Panc1 (cell line): ENCODE results near the gene ADRB1. TPM values are rescaled to one million over a fixed set of nuclear protein-coding genes. Genes with fewer than 3 reads are reported as not detected.

Experiments
- ATAC-seq: fragments of 200-7000 bp; cut with Tn5 transposase; 2 replicates; pipeline ENCODE4 v1.9.1; 2020; ENCODE audit warnings: mild to moderate bottlenecking, moderate library complexity
- BruUV-seq: library from RNA; stranded (reverse); fragments of 400-500 nt; replicated peaks from 2 replicates; lab custom pipeline; 2021; lab: Mats Ljungman, UMichigan
- CTCF ChIA-PET: fragments of 300-600 bp; sonication (Branson Sonifier 250); formaldehyde crosslinking; loops from one replicate; lab custom pipeline; 2022; ENCODE audit warnings: antibody characterized with exemption; lab: Charles Lee
- POLR2A ChIA-PET: fragments of 300-600 bp; sonication (Branson Sonifier 250); formaldehyde crosslinking; loops from one replicate; lab custom pipeline; 2022; ENCODE audit warnings: antibody characterized with exemption; lab: Charles Lee
- DNase-seq: peaks from one replicate; pipeline ENCODE4 v3.0.0-alpha.2; 2010; ENCODE audit warnings: low read depth, low spot score
- H3K27ac ChIP-seq: 2 replicates; pipeline ENCODE4 v1.5.1; 2011; ENCODE audit warnings: mild to moderate bottlenecking, low read length, inconsistent platforms
- H3K27me3 ChIP-seq: fragments of 200-500 bp; sonication (Bioruptor generic); 2 replicates; pipeline ENCODE4 v1.6.0; 2014; ENCODE audit warnings: low read length, inconsistent platforms; ENCODE audit not compliant: control insufficient read depth, insufficient read depth
- H3K36me3 ChIP-seq: fragments of 200-500 bp; sonication (Bioruptor generic); 2 replicates; pipeline ENCODE4 v1.5.1; 2014; ENCODE audit warnings: inconsistent platforms, mild to moderate bottlenecking, low read length, moderate library complexity; ENCODE audit not compliant: control insufficient read depth, insufficient read depth
- H3K4me1 ChIP-seq: 2 replicates; pipeline ENCODE4 v1.5.1; 2011; ENCODE audit warnings: inconsistent platforms, mild to moderate bottlenecking, low read length, moderate library complexity; ENCODE audit not compliant: control insufficient read depth, insufficient read depth
- H3K4me3 ChIP-seq, 2 experiments: 2 replicates each; pipeline ENCODE4 v1.5.1; 2011 to 2012; ENCODE audit warnings: low read depth in 2 of 2, low read length in 2 of 2, mild to moderate bottlenecking in 2 of 2, inconsistent platforms in 1 of 2, moderate library complexity in 1 of 2
- H3K9me3 ChIP-seq: fragments of 200-500 bp; sonication (Bioruptor generic); 2 replicates; pipeline ENCODE4 v1.5.1; 2014; ENCODE audit warnings: low read depth, mild to moderate bottlenecking, inconsistent platforms, low read length, moderate library complexity; ENCODE audit not compliant: control insufficient read depth, insufficient read depth
- POLR2AphosphoS5 ChIP-seq: IDR thresholded peaks from 2 replicates; pipeline ENCODE4 v1.6.1; 2012; ENCODE audit warnings: mild to moderate bottlenecking, low read depth, low read length, moderate library complexity
- SIN3A ChIP-seq: IDR thresholded peaks from 2 replicates; pipeline ENCODE4 v1.6.1; 2012; ENCODE audit warnings: low read depth, mild to moderate bottlenecking, low read length, moderate library complexity, borderline replicate concordance; ENCODE audit not compliant: insufficient read depth
- TCF7L2 ChIP-seq: IDR thresholded peaks from 2 replicates; pipeline ENCODE4 v1.6.1; 2011; ENCODE audit warnings: mild to moderate bottlenecking, low read depth, low read length, inconsistent platforms
- in situ Hi-C: cut with HindIII; loops from 2 replicates; pipeline ENCODE4 v1.10.0; 2016; ENCODE audit warnings: low sequenced_read_pairs, low pct_unique_long_range_greater_than_20kb
- intact Hi-C: fragments of 100-400 bp; cut with micrococcal nuclease; formaldehyde crosslinking; loops from one replicate; pipeline ENCODE4 v1.10.0; 2022; ENCODE audit not compliant: unreplicated experiment
- total RNA-seq: library from RNA; stranded (reverse); gene quantifications from one replicate; pipeline ENCODE4 v1.2.1, GENCODE V29; 2021; ENCODE audit not compliant: unreplicated experiment
- TF ChIP-seq, protein P1 (sequence below): fragments of 450-650 bp; IDR thresholded peaks from 2 replicates; pipeline ENCODE4 v1.5.1; 2017; ENCODE audit warnings: mild to moderate bottlenecking
- TF ChIP-seq, protein P2 (sequence below), 2 experiments: IDR thresholded peaks; 2 replicates each; pipeline ENCODE4 v1.6.1; 2011 to 2012; ENCODE audit warnings: low read depth in 2 of 2, control low read depth in 1 of 2, low read length in 1 of 2, mild to moderate bottlenecking in 1 of 2, moderate library complexity in 1 of 2; ENCODE audit not compliant: insufficient read depth in 1 of 2

Gene ADRB1
- total RNA-seq, 1 experiment from 2014 or later, result 12.9 TPM

DNA sequence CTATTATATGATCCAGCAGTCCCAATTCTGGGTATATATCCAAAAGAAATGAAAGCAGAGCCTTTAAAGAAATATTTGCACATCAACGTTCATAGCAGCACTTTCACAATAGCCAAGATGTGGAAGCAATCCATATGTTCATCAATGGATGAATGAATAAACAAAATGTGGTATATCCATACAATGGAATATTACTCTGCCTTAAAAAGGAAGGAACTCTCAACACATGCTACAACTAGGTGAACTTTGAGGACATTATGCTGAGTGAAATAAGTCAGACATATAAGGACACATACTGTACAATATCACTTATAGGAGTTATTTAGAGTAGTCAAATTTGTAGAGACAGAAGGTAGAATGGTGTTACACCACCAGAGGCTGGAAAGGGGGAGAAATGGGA lies 28.0 kb upstream of the ADRB1 start:
- no TSS peak for BruUV-seq
- Histone ChIP-seq H3K4me1 (no peaks in the 10 kb centered on the region), H3K27ac (no peak overlapping the region), H3K9me3 (no peaks in the 10 kb centered on the region), H3K36me3 (no peaks in the 10 kb centered on the region), H3K4me3 (no peak overlapping the region), H3K27me3 (no peaks in the 10 kb centered on the region)
- DNase-seq (no peak), ATAC-seq (no peak)
- TF ChIP-seq TCF7L2 (no peak), POLR2AphosphoS5 (no peak), SIN3A (no peak)
- TF ChIP-seq, protein P1, sequence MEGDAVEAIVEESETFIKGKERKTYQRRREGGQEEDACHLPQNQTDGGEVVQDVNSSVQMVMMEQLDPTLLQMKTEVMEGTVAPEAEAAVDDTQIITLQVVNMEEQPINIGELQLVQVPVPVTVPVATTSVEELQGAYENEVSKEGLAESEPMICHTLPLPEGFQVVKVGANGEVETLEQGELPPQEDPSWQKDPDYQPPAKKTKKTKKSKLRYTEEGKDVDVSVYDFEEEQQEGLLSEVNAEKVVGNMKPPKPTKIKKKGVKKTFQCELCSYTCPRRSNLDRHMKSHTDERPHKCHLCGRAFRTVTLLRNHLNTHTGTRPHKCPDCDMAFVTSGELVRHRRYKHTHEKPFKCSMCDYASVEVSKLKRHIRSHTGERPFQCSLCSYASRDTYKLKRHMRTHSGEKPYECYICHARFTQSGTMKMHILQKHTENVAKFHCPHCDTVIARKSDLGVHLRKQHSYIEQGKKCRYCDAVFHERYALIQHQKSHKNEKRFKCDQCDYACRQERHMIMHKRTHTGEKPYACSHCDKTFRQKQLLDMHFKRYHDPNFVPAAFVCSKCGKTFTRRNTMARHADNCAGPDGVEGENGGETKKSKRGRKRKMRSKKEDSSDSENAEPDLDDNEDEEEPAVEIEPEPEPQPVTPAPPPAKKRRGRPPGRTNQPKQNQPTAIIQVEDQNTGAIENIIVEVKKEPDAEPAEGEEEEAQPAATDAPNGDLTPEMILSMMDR, result no peak
- TF ChIP-seq, protein P2, sequence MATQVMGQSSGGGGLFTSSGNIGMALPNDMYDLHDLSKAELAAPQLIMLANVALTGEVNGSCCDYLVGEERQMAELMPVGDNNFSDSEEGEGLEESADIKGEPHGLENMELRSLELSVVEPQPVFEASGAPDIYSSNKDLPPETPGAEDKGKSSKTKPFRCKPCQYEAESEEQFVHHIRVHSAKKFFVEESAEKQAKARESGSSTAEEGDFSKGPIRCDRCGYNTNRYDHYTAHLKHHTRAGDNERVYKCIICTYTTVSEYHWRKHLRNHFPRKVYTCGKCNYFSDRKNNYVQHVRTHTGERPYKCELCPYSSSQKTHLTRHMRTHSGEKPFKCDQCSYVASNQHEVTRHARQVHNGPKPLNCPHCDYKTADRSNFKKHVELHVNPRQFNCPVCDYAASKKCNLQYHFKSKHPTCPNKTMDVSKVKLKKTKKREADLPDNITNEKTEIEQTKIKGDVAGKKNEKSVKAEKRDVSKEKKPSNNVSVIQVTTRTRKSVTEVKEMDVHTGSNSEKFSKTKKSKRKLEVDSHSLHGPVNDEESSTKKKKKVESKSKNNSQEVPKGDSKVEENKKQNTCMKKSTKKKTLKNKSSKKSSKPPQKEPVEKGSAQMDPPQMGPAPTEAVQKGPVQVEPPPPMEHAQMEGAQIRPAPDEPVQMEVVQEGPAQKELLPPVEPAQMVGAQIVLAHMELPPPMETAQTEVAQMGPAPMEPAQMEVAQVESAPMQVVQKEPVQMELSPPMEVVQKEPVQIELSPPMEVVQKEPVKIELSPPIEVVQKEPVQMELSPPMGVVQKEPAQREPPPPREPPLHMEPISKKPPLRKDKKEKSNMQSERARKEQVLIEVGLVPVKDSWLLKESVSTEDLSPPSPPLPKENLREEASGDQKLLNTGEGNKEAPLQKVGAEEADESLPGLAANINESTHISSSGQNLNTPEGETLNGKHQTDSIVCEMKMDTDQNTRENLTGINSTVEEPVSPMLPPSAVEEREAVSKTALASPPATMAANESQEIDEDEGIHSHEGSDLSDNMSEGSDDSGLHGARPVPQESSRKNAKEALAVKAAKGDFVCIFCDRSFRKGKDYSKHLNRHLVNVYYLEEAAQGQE (IDR thresholded peaks at IDR 0.05; ENCODE audit: insufficient read depth in 1 of 2, low read depth in 2 of 2, low read length in 1 of 2), result no peak
- POLR2A ChIA-PET, result no interaction called here
- intact Hi-C loops (no loop called here), in situ Hi-C loops (no loop called here)
- CTCF ChIA-PET, result no interaction called here

DNA sequence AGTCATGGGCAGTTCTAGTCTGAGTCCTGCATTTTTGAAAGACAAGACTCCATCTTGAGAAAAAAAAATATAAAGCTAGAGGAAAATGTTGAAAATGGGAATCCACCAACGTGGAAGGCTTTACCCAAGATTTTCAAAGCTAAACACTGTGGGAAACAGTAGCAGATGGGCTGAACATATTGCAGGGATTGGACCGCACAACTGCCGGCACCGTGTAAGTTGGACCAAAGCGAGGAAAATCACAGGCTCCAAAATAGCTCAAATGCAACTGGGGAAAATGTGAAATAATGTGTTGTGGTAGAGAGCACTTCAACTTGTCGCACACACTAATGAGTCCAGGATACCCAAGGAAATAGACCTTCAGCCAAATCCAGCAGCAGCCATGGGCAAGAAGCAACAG lies 26.4 kb upstream of the ADRB1 start:
- Histone ChIP-seq H3K27ac (no peak overlapping the region), H3K4me3 (no peak overlapping the region), H3K4me1 (no peaks in the 10 kb centered on the region), H3K9me3 (no peaks in the 10 kb centered on the region), H3K27me3 (no peaks in the 10 kb centered on the region), H3K36me3 (no peaks in the 10 kb centered on the region)
- ChIA-PET CTCF (no interaction called here), POLR2A (no interaction called here)
- intact Hi-C loops, result no loop called here
- in situ Hi-C loops, result no loop called here
- ATAC-seq (no peak), DNase-seq (no peak)
- TF ChIP-seq SIN3A, result no peak
- no peak for TF ChIP-seq TCF7L2
- no peak for TF ChIP-seq POLR2AphosphoS5
- TF ChIP-seq, protein P1, result no peak
- TF ChIP-seq, protein P2 (IDR thresholded peaks at IDR 0.05; ENCODE audit: insufficient read depth in 1 of 2, low read depth in 2 of 2, low read length in 1 of 2), result no peak
- no TSS peak for BruUV-seq
